ENCODE measurements around the gene DHDH.

Gene DHDH

GRCh38 chr19:48946463-48947257 lies 13.2 kb downstream of the DHDH start:
- no peak for DNase-seq (ENCODE audit: extremely low read depth, low read depth)
- no peak for TF ChIP-seq CTCF (IDR thresholded peaks at IDR 0.05; ENCODE audit: low read depth, low read length)

GRCh38 chr19:48947258-48947542 lies 13.7 kb downstream of the DHDH start:
- no peak for TF ChIP-seq CTCF (IDR thresholded peaks at IDR 0.05; ENCODE audit: low read depth, low read length)
- no peak for DNase-seq (ENCODE audit: extremely low read depth, low read depth)

- no peak for DNase-seq (ENCODE audit: extremely low read depth, low read depth)
- no peak for TF ChIP-seq CTCF (IDR thresholded peaks at IDR 0.05; ENCODE audit: low read depth, low read length)
Measured at GRCh38 chr19:48950159-48950558, 16.7 kb downstream of the DHDH start.

- DNase-seq (ENCODE audit: extremely low read depth, low read depth) = no peak
- TF ChIP-seq CTCF (IDR thresholded peaks at IDR 0.05; ENCODE audit: low read depth, low read length) = no peak
Measured at GRCh38 chr19:48950830-48951519, 17.5 kb downstream of the DHDH start.

GRCh38 chr19:48953141-48953540 lies 19.6 kb downstream of the DHDH start:
- DNase-seq (ENCODE audit: extremely low read depth, low read depth) = no peak
- no peak for TF ChIP-seq CTCF (IDR thresholded peaks at IDR 0.05; ENCODE audit: low read depth, low read length)

- no peak for TF ChIP-seq CTCF (IDR thresholded peaks at IDR 0.05; ENCODE audit: low read depth, low read length)
- DNase-seq (ENCODE audit: extremely low read depth, low read depth) = no peak
Measured at GRCh38 chr19:48953990-48954594, 20.6 kb downstream of the DHDH start.
